GM12878 (cell line): ENCODE data around the gene SHISA3. TPM values are rescaled to one million over a fixed set of nuclear protein-coding genes. Genes with fewer than 3 reads are reported as not detected.

Source experiments
- ATAC-seq: fragments of 200-7000 bp; cut with Tn5 transposase; 3 replicates; pipeline ENCODE4 v1.9.1; 2020; ENCODE audit warnings: mild to moderate bottlenecking, moderate library complexity
- BruUV-seq: library from RNA; stranded (reverse); fragments of 400-500 nt; replicated peaks from 2 replicates; lab custom pipeline; 2021; lab: Mats Ljungman, UMichigan
- CTCF ChIA-PET: fragments of 300-600 bp; sonication (Branson Sonifier 250); formaldehyde crosslinking; extraction: SDS; loops from one replicate; lab custom pipeline; 2021; ENCODE audit warnings: inconsistent platforms; lab: Yijun Ruan, JAX
- POLR2A ChIA-PET: fragments of 350-600 bp; formaldehyde crosslinking; extraction: SDS; loops from one replicate; lab custom pipeline; 2021; ENCODE audit warnings: inconsistent platforms; lab: Charles Lee
- RAD21 ChIA-PET: fragments of 300-600 bp; sonication (Branson Sonifier 250); formaldehyde crosslinking; loops from one replicate; lab custom pipeline; 2023; ENCODE audit warnings: antibody characterized with exemption; ENCODE audit not compliant: unreplicated experiment; lab: Charles Lee
- SMC1A ChIA-PET: fragments of 300-600 bp; sonication (Branson Sonifier 250); formaldehyde crosslinking; loops from one replicate; lab custom pipeline; 2023; ENCODE audit not compliant: unreplicated experiment, uncharacterized antibody; lab: Charles Lee
- DNase-seq: peaks from one replicate; pipeline ENCODE4 v3.0.0-alpha.2; 2011; ENCODE audit warnings: low read depth, low spot score
- FAIRE-seq: peaks from 3 replicates; lab custom pipeline; 2011; peaks lifted over from hg19 to GRCh38; lab: Jason Lieb, UNC
- H2AFZ ChIP-seq: 2 replicates; pipeline ENCODE4 v1.6.0; 2011; ENCODE audit warnings: low read depth, low read length, control low read depth; ENCODE audit not compliant: control insufficient read depth
- H3K27ac ChIP-seq: 2 replicates; pipeline ENCODE4 v1.5.1; 2011; ENCODE audit warnings: control low read depth; ENCODE audit not compliant: control insufficient read depth, insufficient read depth
- H3K27me3 ChIP-seq, 2 experiments: replicated peaks in 1 of 2; 2 replicates each; pipeline versions ENCODE4 v1.6.0 to v1.6.1; 2011; ENCODE audit warnings: low read length in 1 of 2; ENCODE audit not compliant: control insufficient read depth in 2 of 2, insufficient read depth in 2 of 2
- H3K36me3 ChIP-seq, 2 experiments: 2 replicates each; pipeline ENCODE4 v1.5.1; 2011; ENCODE audit warnings: low read length in 1 of 2; ENCODE audit not compliant: control insufficient read depth in 2 of 2, insufficient read depth in 2 of 2
- H3K4me1 ChIP-seq: 2 replicates; pipeline ENCODE4 v1.6.1; 2011; ENCODE audit warnings: mild to moderate bottlenecking, low read length, moderate library complexity, mixed read lengths; ENCODE audit not compliant: control insufficient read depth, insufficient read depth
- H3K4me2 ChIP-seq: 2 replicates; pipeline ENCODE4 v1.6.0; 2011; ENCODE audit warnings: control low read depth; ENCODE audit not compliant: control insufficient read depth, insufficient read depth
- H3K4me3 ChIP-seq: fragments of 200-600 bp; sonication (generic); 2 replicates; pipeline ENCODE4 v1.5.1; 2016
- H3K79me2 ChIP-seq: 2 replicates; pipeline ENCODE4 v1.6.0; 2011; ENCODE audit warnings: low read length; ENCODE audit not compliant: control insufficient read depth, insufficient read depth
- H3K9ac ChIP-seq: 2 replicates; pipeline ENCODE4 v1.8.0; 2011; ENCODE audit warnings: low read length, control low read depth, mixed read lengths; ENCODE audit not compliant: control insufficient read depth, insufficient read depth
- H3K9me3 ChIP-seq: replicated peaks from 3 replicates; pipeline ENCODE4 v1.5.1; 2011; ENCODE audit warnings: mild to moderate bottlenecking, low read length; ENCODE audit not compliant: control insufficient read depth, insufficient read depth
- H4K20me1 ChIP-seq: 2 replicates; pipeline ENCODE4 v1.6.0; 2011; ENCODE audit not compliant: control insufficient read depth, insufficient read depth
- EZH2 ChIP-seq: IDR thresholded peaks from 2 replicates; pipeline ENCODE4 v1.6.1; 2012; ENCODE audit warnings: low read depth, mild to moderate bottlenecking, control low read depth, inconsistent platforms, low read length, borderline replicate concordance; ENCODE audit not compliant: control insufficient read depth
- NFIC ChIP-seq: IDR thresholded peaks from 2 replicates; pipeline ENCODE4 v1.6.1; 2012; ENCODE audit warnings: low read depth, mild to moderate bottlenecking, inconsistent platforms, low read length, moderate library complexity
- NRF1 ChIP-seq: conservative IDR thresholded peaks from 2 replicates; pipeline ENCODE4 v1.6.1; 2011; ENCODE audit warnings: mild to moderate bottlenecking, low read depth, low read length, improper control_type of control experiment
- RELA ChIP-seq: fragments of 450-650 bp; IDR thresholded peaks from 2 replicates; pipeline ENCODE4 v1.8.0; 2014; ENCODE audit warnings: borderline replicate concordance; ENCODE audit not compliant: partially characterized antibody
- SMAD5 ChIP-seq: IDR thresholded peaks from 2 replicates; pipeline ENCODE4 v1.6.1; 2016; ENCODE audit warnings: antibody characterized with exemption, low read depth
- SREBF2 ChIP-seq: IDR thresholded peaks from 2 replicates; pipeline ENCODE4 v1.6.1; 2012; ENCODE audit warnings: mild to moderate bottlenecking, low read length
- SUZ12 ChIP-seq: fragments of 200-600 bp; sonication (generic); IDR thresholded peaks from one replicate; pipeline ENCODE4 v1.6.1; 2018; ENCODE audit warnings: antibody characterized with exemption, mild to moderate bottlenecking; ENCODE audit not compliant: unreplicated experiment
- WRNIP1 ChIP-seq: IDR thresholded peaks from 2 replicates; pipeline ENCODE4 v1.6.1; 2011; ENCODE audit warnings: low read depth, low read length, improper control_type of control experiment, borderline replicate concordance
- ZBED1 ChIP-seq: IDR thresholded peaks from 2 replicates; pipeline ENCODE4 v1.6.1; 2016; ENCODE audit warnings: borderline replicate concordance
- ZNF384 ChIP-seq: IDR thresholded peaks from 2 replicates; pipeline ENCODE4 v1.6.1; 2012; ENCODE audit warnings: low read depth, mild to moderate bottlenecking, low read length, improper control_type of control experiment, borderline replicate concordance
- WGBS: methylation state at CpG from one replicate; pipeline ENCODE4 v1.1.6; 2016; ENCODE audit warnings: low lambda C conversion rate; ENCODE audit not compliant: insufficient replicate concordance, insufficient coverage; ENCODE audit errors: missing lambda C conversion rate; 5-methylcytosine and 5-hydroxymethylcytosine counted together
- in situ Hi-C: fragments of 300-500 bp; cut with MboI; formaldehyde crosslinking; loops from 9 replicates; pipeline ENCODE4 v1.14.3; 2018; ENCODE audit warnings: mixed read lengths
- intact Hi-C: fragments of 100-400 bp; cut with micrococcal nuclease; formaldehyde crosslinking; loops from one replicate; pipeline ENCODE4 v1.14.2; 2022; ENCODE audit not compliant: unreplicated experiment
- polyA plus RNA-seq, 11 experiments: library from polyadenylated mRNA; depleted of rRNA in 4 of 11; unstranded in 6 of 11; stranded (reverse) in 5 of 11; fragments of >200 nt; fragmentation: Nextera tagmentation in 4 of 11; fragmentation: Illumina TruSeq in 1 of 11; extraction: Ambion mirVana in 4 of 11; extraction: Trizol in 1 of 11; gene quantifications; 1 replicate in 1 of 11; 2 replicates in 10 of 11; pipeline versions ENCODE4 v1.2.1 to v1.2.3, GENCODE V29; 2011 to 2016; ENCODE audit warnings: inconsistent platforms in 2 of 11, missing spikeins in 2 of 11, low read depth in 1 of 11
- total RNA-seq, 4 experiments: library from RNA; depleted of rRNA in 3 of 4; stranded (reverse); fragments of >200 nt in 3 of 4; fragmentation: Illumina TruSeq in 1 of 4; extraction: Trizol in 1 of 4; gene quantifications; 2 replicates each; pipeline versions ENCODE4 v1.2.1 to v1.2.3, GENCODE V29; 2013 to 2021
- TF ChIP-seq, protein P1 (sequence below): fragments of 450-650 bp; IDR thresholded peaks from 2 replicates; pipeline ENCODE4 v1.6.1; 2016; ENCODE audit warnings: mild to moderate bottlenecking
- TF ChIP-seq, protein P2 (sequence below): fragments of 150-350 bp; IDR thresholded peaks from 2 replicates; pipeline ENCODE4 v1.6.1; 2014; ENCODE audit warnings: mild to moderate bottlenecking, low read depth, low read length

SHISA3 gene
- total and polyA plus RNA-seq, 10 of the 15 experiments (the other 5 are each of a cell fraction or from before 2014, with no cell fraction given): 0.03 to 7.2 (median 4.4) TPM

DNA sequence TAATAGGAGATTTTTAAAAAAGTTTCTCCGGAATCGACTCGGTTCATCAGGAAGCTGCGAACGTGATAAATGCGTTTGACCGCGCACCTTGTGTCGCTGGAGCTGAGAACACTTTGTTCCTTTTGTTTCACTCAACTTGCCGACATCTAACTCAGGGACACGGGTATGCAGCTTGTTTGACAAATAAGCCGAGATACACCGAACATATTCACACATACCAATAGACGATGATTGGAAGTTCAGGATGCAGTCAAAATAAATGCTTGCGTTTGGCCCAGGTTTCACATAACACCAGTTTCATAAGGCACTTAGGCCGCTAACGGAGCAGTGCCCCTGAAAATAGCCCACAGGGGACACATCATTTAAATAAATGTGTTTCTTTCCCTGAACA, 932 bp upstream of the SHISA3 start:
- ChIA-PET RAD21 (interaction anchor here (1.4 to 1.5 kb wide), 2 partner anchors 22 to 123 kb away, joined by 3 read pairs; no protein-coding TSS in a partner anchor), SMC1A (interaction anchor here (0.7 to 2.4 kb wide), 7 partner anchors 11 to 124 kb away, joined by 3 to 7 read pairs (median 4); no protein-coding TSS in a partner anchor), CTCF (interaction anchor here (0.6 to 2.3 kb wide), 4 partner anchors 23 to 193 kb away, joined by 3 to 10 read pairs (median 3); no protein-coding TSS in a partner anchor), POLR2A (no interaction called here)
- Histone ChIP-seq H2AFZ (no peak overlapping the region; the same call in 1 of the 2 replicates), H4K20me1 (no peaks in the 10 kb centered on the region), H3K4me3 (peak overlapping the region; percentile 83; the same call in 1 of the 2 replicates), H3K9ac (no peak overlapping the region), H3K27ac (no peak overlapping the region), H3K4me2 (peak overlapping the region; percentile 85), H3K79me2 (no peaks in the 10 kb centered on the region), H3K27me3 (peaks cover 2 to 10% of the 10 kb centered on the region in 2 experiments), H3K36me3 (no peaks in the 10 kb centered on the region), H3K9me3 (no peaks in the 10 kb centered on the region), H3K4me1 (peaks cover 23% of the 10 kb centered on the region)
- intact Hi-C loops (loop anchor here (10.0 kb wide), 1 partner anchor 468 kb away; no protein-coding TSS in a partner anchor), in situ Hi-C loops (no loop called here)
- BruUV-seq: no TSS peak
- no peak for DNase-seq
- 74% methylated on average over 17 of the region's 17 CpGs for WGBS
- no peak for FAIRE-seq
- no peak for ATAC-seq
- TF ChIP-seq EZH2 (0 out of 2 replicates have a peak, but pooled peaks have one; percentile 95), NRF1 (no peak), SREBF2 (no peak)

DNA sequence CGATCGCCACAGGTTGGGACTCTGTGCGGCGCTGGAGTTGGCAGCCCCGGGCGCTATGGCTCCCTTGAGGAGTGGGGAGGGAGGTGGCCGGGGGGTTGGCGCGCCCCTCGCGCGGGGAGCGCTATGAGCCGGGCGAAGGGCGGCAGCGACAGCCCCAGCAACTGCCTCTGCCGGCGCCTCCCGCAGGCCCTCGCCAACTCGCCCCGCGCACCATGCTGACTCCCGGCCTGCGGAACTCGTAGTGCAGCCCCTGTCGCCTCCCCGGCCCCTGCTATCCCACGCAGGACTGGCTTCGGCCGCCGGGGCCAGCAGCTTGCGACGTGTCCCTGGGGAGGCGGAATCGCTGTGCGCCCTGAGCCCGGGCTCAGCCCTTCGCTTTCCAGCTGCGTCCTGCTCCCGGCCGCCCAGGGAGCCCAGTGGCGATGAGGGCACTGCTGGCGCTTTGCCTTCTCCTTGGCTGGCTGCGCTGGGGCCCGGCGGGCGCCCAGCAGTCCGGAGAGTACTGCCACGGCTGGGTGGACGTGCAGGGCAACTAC, 415 bp downstream of the SHISA3 start:
- DNase-seq: no peak
- TF ChIP-seq WRNIP1 (no peak), NFIC (no peak), SUZ12 (no peak), ZNF384 (no peak), ZBED1 (no peak), SMAD5 (no peak), RELA (no peak)
- TF ChIP-seq, protein P1, sequence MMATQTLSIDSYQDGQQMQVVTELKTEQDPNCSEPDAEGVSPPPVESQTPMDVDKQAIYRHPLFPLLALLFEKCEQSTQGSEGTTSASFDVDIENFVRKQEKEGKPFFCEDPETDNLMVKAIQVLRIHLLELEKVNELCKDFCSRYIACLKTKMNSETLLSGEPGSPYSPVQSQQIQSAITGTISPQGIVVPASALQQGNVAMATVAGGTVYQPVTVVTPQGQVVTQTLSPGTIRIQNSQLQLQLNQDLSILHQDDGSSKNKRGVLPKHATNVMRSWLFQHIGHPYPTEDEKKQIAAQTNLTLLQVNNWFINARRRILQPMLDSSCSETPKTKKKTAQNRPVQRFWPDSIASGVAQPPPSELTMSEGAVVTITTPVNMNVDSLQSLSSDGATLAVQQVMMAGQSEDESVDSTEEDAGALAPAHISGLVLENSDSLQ: no peak
- TF ChIP-seq, protein P2, sequence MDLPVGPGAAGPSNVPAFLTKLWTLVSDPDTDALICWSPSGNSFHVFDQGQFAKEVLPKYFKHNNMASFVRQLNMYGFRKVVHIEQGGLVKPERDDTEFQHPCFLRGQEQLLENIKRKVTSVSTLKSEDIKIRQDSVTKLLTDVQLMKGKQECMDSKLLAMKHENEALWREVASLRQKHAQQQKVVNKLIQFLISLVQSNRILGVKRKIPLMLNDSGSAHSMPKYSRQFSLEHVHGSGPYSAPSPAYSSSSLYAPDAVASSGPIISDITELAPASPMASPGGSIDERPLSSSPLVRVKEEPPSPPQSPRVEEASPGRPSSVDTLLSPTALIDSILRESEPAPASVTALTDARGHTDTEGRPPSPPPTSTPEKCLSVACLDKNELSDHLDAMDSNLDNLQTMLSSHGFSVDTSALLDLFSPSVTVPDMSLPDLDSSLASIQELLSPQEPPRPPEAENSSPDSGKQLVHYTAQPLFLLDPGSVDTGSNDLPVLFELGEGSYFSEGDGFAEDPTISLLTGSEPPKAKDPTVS: no peak

More for the DNA sequence above, 415 bp downstream of the SHISA3 start:
- CTCF ChIA-PET: no interaction called here
- FAIRE-seq (no peak), ATAC-seq (peak; percentile 57)
- peak overlapping the region; percentile 83 for H3K4me3 ChIP-seq
- no peak overlapping the region for H3K27ac ChIP-seq
- peak overlapping the region; percentile 85 for H3K4me2 ChIP-seq
- H3K9ac ChIP-seq: peak overlapping the region; percentile 42
- H2AFZ ChIP-seq: peak overlapping the region; percentile 54
- no peaks in the 10 kb centered on the region for H3K79me2 ChIP-seq
- RAD21 ChIA-PET: no interaction called here
- in situ Hi-C loops (no loop called here), intact Hi-C loops (loop anchor here (2.0 to 10.0 kb wide), 2 partner anchors 115 to 467 kb away; no protein-coding TSS in a partner anchor)
- BruUV-seq: no TSS peak
- WGBS: under 1% methylated on average over 43 of the region's 52 CpGs
- H3K27me3 ChIP-seq: peaks cover 2 to 10% of the 10 kb centered on the region in 2 experiments
- H4K20me1 ChIP-seq: no peaks in the 10 kb centered on the region
- H3K9me3 ChIP-seq: no peaks in the 10 kb centered on the region
- H3K36me3 ChIP-seq: no peaks in the 10 kb centered on the region
- SMC1A ChIA-PET: no interaction called here
- POLR2A ChIA-PET: no interaction called here
- peaks cover 13% of the 10 kb centered on the region for H3K4me1 ChIP-seq
